HG03280 (cell line): Measurements from ENCODE around the gene ISCU.
"Not testable (repeated sequence)": the region's sequence is repeated elsewhere in the genome, so short reads cannot be mapped to it uniquely, and the experiment has no call there.

Experiments
- ATAC-seq: cut with Tn5 transposase; IDR thresholded peaks from one replicate; pipeline ENCODE4 v1.9.1; 2021; ENCODE audit warnings: mild to moderate bottlenecking, moderate library complexity; ENCODE audit not compliant: unreplicated experiment

ISCU gene

GRCh38 chr12:108616941-108617858, 54.8 kb downstream of the ISCU start:
- ATAC-seq: peak; percentile 76

GRCh38 chr12:108618079-108618952, 55.9 kb downstream of the ISCU start:
- peak; percentile 43 for ATAC-seq

- not testable (repeated sequence) for ATAC-seq
Observed at GRCh38 chr12:108618953-108619274, 56.5 kb downstream of the ISCU start.
